BLaER1 (cell line): ENCODE measurements around the gene TPO.

Experiments used
- H3K27ac ChIP-seq: shearing (Covaris generic); formaldehyde crosslinking; 2 replicates; pipeline ENCODE4 v1.8.1; 2022
- H3K27me3 ChIP-seq: shearing (Covaris generic); formaldehyde crosslinking; 2 replicates; pipeline ENCODE4 v1.8.1; 2022
- H3K36me3 ChIP-seq: shearing (Covaris generic); formaldehyde crosslinking; 2 replicates; pipeline ENCODE4 v1.8.1; 2022
- H3K4me1 ChIP-seq: shearing (Covaris generic); formaldehyde crosslinking; 2 replicates; pipeline ENCODE4 v1.8.1; 2022
- H3K4me2 ChIP-seq: shearing (Covaris generic); formaldehyde crosslinking; 2 replicates; pipeline ENCODE4 v1.8.1; 2022
- H3K4me3 ChIP-seq: shearing (Covaris generic); formaldehyde crosslinking; 2 replicates; pipeline ENCODE4 v1.8.1; 2022
- H3K9ac ChIP-seq: shearing (Covaris generic); formaldehyde crosslinking; 2 replicates; pipeline ENCODE4 v1.8.1; 2022
- H3K9me3 ChIP-seq: shearing (Covaris generic); formaldehyde crosslinking; 2 replicates; pipeline ENCODE4 v1.8.1; 2022
- H4K20me1 ChIP-seq: shearing (Covaris generic); formaldehyde crosslinking; 2 replicates; pipeline ENCODE4 v1.8.1; 2022
- Cebpa-rat ChIP-seq: shearing (Covaris generic); IDR thresholded peaks from 2 replicates; pipeline ENCODE4 v1.8.1; 2022

Gene TPO

GRCh38 chr2:1420746-1421480 is 7.7 kb downstream of the TPO start:
- Histone ChIP-seq H3K4me2 (no peak overlapping the region), H4K20me1 (no peaks in the 10 kb centered on the region), H3K4me1 (peaks cover 16% of the 10 kb centered on the region), H3K9ac (no peak overlapping the region), H3K27ac (no peak overlapping the region), H3K9me3 (no peaks in the 10 kb centered on the region), H3K4me3 (no peak overlapping the region), H3K27me3 (no peaks in the 10 kb centered on the region), H3K36me3 (no peaks in the 10 kb centered on the region)
- no peak for TF ChIP-seq Cebpa-rat

DNA sequence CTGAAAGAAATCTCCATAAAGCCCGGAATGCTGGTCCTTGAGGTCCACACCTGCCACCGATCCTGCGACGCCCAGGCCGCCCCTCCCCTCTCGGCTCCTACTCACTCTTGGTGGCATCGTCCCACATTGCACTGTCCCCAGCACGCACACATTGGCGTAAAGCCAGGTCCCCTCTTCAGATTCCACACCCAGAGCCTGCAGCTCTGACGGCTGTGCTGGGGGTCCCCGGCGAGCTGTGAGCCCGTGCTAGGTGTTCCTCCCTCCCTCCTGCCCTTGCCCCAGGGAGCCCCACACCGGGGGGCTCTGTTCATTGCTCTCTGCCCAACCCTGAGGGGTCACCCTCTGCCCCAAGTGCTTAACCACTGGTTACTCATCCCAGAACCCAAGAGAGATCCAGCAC is 8.5 kb downstream of the TPO start:
- Histone ChIP-seq H3K27ac (no peak overlapping the region), H3K9ac (no peak overlapping the region), H3K36me3 (no peaks in the 10 kb centered on the region), H3K4me3 (no peak overlapping the region), H3K27me3 (no peaks in the 10 kb centered on the region), H3K9me3 (no peaks in the 10 kb centered on the region), H3K4me2 (no peak overlapping the region), H4K20me1 (no peaks in the 10 kb centered on the region), H3K4me1 (peaks cover 16% of the 10 kb centered on the region)
- TF ChIP-seq Cebpa-rat: no peak

DNA sequence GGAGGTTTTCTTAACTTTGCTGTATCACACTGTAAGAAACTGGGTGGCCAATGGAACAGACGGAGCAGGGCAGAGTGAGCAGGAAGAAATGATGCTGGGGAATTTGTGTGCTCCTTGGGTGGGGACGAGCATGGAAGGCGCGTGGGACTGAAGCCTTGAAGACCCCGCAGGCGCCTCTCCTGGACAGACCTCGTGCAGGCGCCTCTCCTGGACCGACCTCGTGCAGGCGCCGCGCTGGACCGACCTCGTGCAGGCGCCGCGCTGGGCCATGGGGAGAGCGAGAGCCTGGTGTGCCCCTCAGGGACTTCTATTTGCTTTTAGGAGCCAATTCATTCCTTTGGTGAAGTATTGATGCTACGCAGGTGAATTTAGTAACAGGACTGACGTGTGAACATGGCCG is 8.9 kb downstream of the TPO start:
- no peaks in the 10 kb centered on the region for H3K27me3 ChIP-seq
- no peak overlapping the region for H3K9ac ChIP-seq
- H3K4me1 ChIP-seq: peaks cover 16% of the 10 kb centered on the region
- H3K36me3 ChIP-seq: no peaks in the 10 kb centered on the region
- H4K20me1 ChIP-seq: no peaks in the 10 kb centered on the region
- no peak overlapping the region for H3K27ac ChIP-seq
- no peak for TF ChIP-seq Cebpa-rat
- H3K4me2 ChIP-seq: no peak overlapping the region
- no peaks in the 10 kb centered on the region for H3K9me3 ChIP-seq
- no peak overlapping the region for H3K4me3 ChIP-seq

DNA sequence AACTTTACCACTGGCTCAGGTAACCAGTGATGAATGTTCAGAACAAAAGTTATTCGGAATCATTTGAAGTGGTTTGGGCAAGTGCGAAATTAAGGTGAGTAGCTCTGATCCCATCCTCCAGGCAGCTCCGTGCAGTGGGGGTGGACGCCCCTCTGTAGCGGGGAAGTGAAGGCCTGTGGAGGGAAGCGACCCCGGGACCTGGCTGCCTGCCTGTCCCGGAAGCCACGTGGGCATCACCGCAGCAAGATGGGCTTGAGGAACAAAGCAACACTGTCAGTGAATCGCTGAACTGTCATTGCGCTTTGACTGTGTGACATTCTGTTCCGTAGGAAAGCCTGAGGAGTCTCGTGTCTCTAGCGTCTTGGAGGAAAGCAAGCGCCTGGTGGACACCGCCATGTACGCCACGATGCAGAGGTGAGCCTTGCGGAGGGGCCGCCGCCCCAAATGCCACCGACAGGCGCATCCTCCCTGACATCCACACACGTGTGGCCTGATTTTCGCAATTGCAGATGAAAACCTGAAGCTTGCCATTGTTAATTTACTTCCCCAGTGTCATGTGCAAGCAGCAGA is 9.5 kb downstream of the TPO start:
- no peak overlapping the region for H3K9ac ChIP-seq
- no peak for TF ChIP-seq Cebpa-rat
- no peaks in the 10 kb centered on the region for H3K36me3 ChIP-seq
- H3K9me3 ChIP-seq: no peaks in the 10 kb centered on the region
- no peak overlapping the region for H3K27ac ChIP-seq
- H3K4me1 ChIP-seq: peaks cover 16% of the 10 kb centered on the region
- H3K27me3 ChIP-seq: no peaks in the 10 kb centered on the region
- no peaks in the 10 kb centered on the region for H4K20me1 ChIP-seq
- no peak overlapping the region for H3K4me2 ChIP-seq
- no peak overlapping the region for H3K4me3 ChIP-seq

DNA sequence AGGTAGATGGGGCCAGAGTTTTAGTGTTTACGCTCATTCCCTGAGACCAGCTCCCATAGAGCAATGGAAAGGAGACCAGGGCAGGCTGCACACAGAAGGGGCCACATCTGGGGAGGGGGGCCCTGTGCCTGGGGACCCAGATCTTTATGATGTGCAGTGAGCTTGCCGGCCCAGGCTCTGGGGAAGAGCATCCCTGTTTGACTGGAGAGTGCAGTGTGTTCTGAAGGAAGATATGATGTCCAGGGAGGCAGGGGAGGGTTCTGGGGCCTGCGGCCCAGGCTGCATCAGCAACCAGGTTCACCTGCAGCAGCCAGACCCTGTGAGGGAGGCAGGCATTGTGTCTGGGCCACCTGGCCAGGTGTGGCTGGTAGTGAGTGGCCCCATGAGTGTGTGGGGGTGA is 13.8 kb downstream of the TPO start:
- no peak for TF ChIP-seq Cebpa-rat
- Histone ChIP-seq H3K27me3 (no peaks in the 10 kb centered on the region), H3K4me1 (no peaks in the 10 kb centered on the region), H4K20me1 (no peaks in the 10 kb centered on the region), H3K9me3 (no peaks in the 10 kb centered on the region), H3K4me2 (no peak overlapping the region), H3K36me3 (no peaks in the 10 kb centered on the region), H3K9ac (no peak overlapping the region), H3K4me3 (no peak overlapping the region), H3K27ac (no peak overlapping the region)

DNA sequence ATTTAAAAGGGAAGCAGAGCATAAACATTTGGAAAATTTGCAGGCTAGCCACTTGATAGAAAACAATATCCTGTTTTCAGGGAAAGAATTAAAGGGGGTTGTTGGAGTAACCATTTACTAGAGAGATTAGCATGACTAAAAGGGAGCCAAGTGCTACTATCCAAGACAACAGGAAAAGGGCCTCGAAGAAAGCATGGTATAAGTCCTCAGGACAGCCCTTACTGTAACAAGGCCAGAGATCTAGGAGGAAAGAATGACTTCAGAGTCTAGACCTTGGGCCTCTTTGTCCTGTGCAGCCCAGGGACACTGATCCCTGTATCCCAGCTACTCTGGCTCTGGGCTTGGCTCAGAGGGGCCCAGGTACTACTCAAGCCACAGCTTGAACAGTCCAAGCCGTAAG is 16.6 kb downstream of the TPO start:
- no peaks in the 10 kb centered on the region for H3K9me3 ChIP-seq
- no peak for TF ChIP-seq Cebpa-rat
- H3K4me1 ChIP-seq: no peaks in the 10 kb centered on the region
- H3K9ac ChIP-seq: no peak overlapping the region
- no peak overlapping the region for H3K27ac ChIP-seq
- no peak overlapping the region for H3K4me3 ChIP-seq
- H3K27me3 ChIP-seq: no peaks in the 10 kb centered on the region
- H4K20me1 ChIP-seq: no peaks in the 10 kb centered on the region
- H3K36me3 ChIP-seq: no peaks in the 10 kb centered on the region
- no peak overlapping the region for H3K4me2 ChIP-seq

GRCh38 chr2:1430491-1430890 is 17.2 kb downstream of the TPO start:
- Histone ChIP-seq H3K9me3 (no peaks in the 10 kb centered on the region), H3K27me3 (no peaks in the 10 kb centered on the region), H3K9ac (no peak overlapping the region), H3K27ac (no peak overlapping the region), H4K20me1 (no peaks in the 10 kb centered on the region), H3K4me3 (no peak overlapping the region), H3K4me1 (peaks cover 6% of the 10 kb centered on the region), H3K36me3 (no peaks in the 10 kb centered on the region), H3K4me2 (no peak overlapping the region)
- TF ChIP-seq Cebpa-rat: no peak

- Histone ChIP-seq H3K36me3 (no peaks in the 10 kb centered on the region), H3K27me3 (no peaks in the 10 kb centered on the region), H3K9me3 (no peaks in the 10 kb centered on the region), H3K9ac (no peak overlapping the region), H4K20me1 (no peaks in the 10 kb centered on the region), H3K4me3 (no peak overlapping the region), H3K4me1 (peaks cover 20% of the 10 kb centered on the region), H3K27ac (no peak overlapping the region), H3K4me2 (no peak overlapping the region)
- TF ChIP-seq Cebpa-rat: no peak
Measured at GRCh38 chr2:1431886-1432400, 18.7 kb downstream of the TPO start.

- Histone ChIP-seq H3K36me3 (no peaks in the 10 kb centered on the region), H3K4me2 (no peak overlapping the region), H3K9ac (no peak overlapping the region), H3K4me1 (peaks cover 28% of the 10 kb centered on the region), H3K9me3 (no peaks in the 10 kb centered on the region), H3K27ac (no peak overlapping the region), H3K27me3 (no peaks in the 10 kb centered on the region), H4K20me1 (no peaks in the 10 kb centered on the region), H3K4me3 (no peak overlapping the region)
- TF ChIP-seq Cebpa-rat: no peak
Measured at GRCh38 chr2:1432726-1433125, 19.5 kb downstream of the TPO start.

DNA sequence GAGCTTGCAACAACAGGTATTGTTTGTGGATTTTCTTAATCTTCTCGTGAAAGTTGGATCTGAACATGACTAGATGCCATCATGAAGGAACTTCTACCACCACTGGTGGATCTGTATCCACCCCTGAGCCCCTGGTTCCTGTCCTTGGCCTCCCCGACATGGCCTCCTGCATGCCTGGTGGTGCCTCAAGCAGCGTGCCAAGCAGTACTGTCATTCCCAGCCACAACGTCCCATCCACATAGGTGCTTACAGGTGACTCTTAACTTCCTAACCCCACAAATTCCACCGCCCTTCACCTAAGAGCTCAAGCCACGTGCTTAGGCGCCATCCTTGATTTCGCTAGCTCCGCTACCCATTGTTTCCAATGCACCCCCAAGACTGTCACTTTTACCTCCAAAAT is 23.1 kb downstream of the TPO start:
- H3K4me2 ChIP-seq: peak overlapping the region; percentile 61
- H3K9ac ChIP-seq: no peak overlapping the region
- 0 out of 2 replicates have a peak overlapping the region, but pooled peaks have one; percentile 13 for H3K27ac ChIP-seq
- H3K4me1 ChIP-seq: peaks cover 62% of the 10 kb centered on the region
- no peaks in the 10 kb centered on the region for H4K20me1 ChIP-seq
- no peak for TF ChIP-seq Cebpa-rat
- no peak overlapping the region for H3K4me3 ChIP-seq
- peaks cover 1% of the 10 kb centered on the region for H3K9me3 ChIP-seq
- no peaks in the 10 kb centered on the region for H3K36me3 ChIP-seq
- no peaks in the 10 kb centered on the region for H3K27me3 ChIP-seq
